Left ventricle myocardium superior (tissue), 1 donor: ENCODE results near the gene CUEDC1. TPM values are rescaled to one million over a fixed set of nuclear protein-coding genes. Genes with fewer than 3 reads are reported as not detected.
"Not testable (repeated sequence)": the region's sequence is repeated elsewhere in the genome, so short reads cannot be mapped to it uniquely, and the experiment has no call there.

Experiments
- ATAC-seq: fragments of 200-7000 bp; cut with Tn5 transposase; one replicate; pipeline ENCODE4 v1.9.1; 2020; ENCODE audit warnings: mild to moderate bottlenecking, moderate library complexity
- DNase-seq: peaks from one replicate; pipeline ENCODE4 v3.0.0-alpha.2; 2020
- intact Hi-C: fragments of 100-400 bp; cut with micrococcal nuclease; formaldehyde crosslinking; loops from one replicate; pipeline ENCODE4 v1.11.0; 2022
- total RNA-seq: library from RNA; stranded (reverse); fragmentation: NEBNext Ultra II Directional; extraction: Animal tissue kit (Norgen Biotek cat#: 25700); gene quantifications from one replicate; pipeline ENCODE4 v1.2.1, GENCODE V29; 2021
- donor health status: DM: no; HTN: yes; CAD: no; lungs with severe emphysema.

The CUEDC1 gene
- total RNA-seq, 1 donor from 2014 or later = 55.0 TPM

DNA sequence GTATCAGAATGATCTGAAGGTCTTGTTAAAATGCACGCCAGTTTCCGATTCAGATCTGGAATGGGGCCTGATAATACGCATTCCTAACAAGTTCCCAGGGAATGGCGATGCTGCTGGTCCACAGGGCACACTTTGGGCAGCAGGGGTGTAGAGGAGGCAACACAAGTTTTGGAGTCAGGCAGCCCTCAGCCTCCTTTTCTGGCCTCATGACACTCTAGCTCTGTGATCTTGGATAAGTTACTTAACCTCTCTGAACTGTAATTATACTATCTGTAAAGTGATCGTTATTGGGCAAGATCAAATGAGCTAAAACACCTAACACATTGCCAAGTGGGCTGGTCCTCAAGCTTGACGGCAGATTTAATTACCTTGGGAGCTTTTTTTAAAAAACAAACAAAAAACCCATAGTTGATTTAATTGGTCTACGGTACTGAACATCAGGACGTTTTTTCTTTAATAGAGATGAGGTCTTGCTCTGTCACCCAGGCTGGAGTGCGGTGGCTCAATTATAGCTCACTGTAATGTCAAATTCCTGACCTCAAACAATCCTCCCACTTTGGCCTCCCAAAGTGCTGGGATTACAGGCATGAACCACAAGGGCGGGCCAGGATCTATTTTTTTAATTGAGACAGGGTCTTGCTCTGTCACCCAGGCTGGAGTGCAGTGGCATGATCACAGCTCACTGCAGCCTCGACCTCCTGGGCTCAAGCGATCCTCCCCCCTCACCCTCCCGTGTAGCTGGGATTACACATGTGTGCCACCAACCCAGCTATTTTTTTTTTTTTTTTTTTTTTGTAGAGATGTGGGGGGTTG is 95.4 kb downstream of the CUEDC1 start:
- intact Hi-C loops = loop anchor here (2.0 to 10.0 kb wide), 2 partner anchors 137 to 255 kb away; no protein-coding TSS in a partner anchor

DNA sequence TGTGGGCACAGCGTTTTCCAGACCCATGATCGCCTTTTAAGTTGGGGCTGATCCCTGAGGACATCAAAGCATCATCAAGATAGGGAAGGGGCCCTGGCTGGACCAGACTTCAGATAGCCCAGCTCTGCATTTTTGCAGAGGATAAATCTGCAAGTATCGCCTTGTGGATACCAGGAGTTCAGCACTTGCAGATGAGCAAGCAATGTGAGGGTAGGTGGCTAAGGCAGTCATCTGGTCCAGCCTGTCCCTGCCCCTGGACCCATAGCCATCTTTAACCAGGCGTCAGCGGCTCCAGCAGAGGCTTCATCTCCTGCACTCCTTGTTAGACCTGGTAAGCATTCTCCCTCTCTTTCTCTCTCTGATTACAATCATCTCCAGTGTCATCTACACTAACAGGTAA is 96.4 kb downstream of the CUEDC1 start:
- intact Hi-C loops = loop anchor here (2.0 to 10.0 kb wide), 2 partner anchors 138 to 256 kb away; no protein-coding TSS in a partner anchor
- ATAC-seq = no peak
- no peak for DNase-seq

More for the DNA sequence above, 95.4 kb downstream of the CUEDC1 start:
- DNase-seq (no peak), ATAC-seq (no peak)

DNA sequence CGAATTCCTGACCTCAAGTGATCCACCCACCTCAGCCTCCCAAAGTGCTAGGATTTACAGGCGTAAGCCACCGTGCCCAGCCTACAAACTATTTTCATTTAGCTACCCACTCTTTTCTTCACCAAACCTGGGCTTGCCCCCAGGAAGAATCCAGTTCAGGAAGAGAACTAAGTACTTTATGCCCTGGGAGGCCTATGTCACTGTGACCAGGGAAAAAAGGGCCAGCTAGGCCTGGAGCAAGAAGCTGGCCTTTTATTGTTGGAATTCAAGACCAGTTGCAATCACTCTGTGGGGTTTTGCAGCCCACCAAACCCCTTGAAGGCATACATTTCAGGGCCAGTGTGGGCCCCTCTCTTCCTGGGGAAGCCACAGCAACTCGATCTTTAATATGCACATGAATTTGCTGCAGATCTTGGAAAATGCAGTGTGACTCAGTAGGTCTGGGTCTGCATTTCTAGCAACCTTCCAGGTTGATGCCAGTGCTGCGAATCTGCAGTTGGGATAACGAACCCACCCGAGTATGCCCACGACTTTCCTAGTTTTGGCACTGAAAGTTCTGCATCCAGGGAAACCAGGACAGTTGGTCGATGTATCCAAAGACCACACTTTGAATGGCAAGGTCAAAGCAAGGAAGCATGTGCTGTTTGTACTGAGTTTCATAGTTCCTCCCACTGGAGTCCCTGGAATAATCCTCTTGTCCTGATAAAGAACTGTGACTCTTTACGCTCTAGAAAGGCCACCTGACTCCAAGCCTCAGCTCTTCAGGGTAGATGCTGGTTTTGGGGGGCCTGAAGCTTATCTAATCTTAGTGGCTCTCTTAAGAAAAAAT is 98.2 kb downstream of the CUEDC1 start:
- DNase-seq (no peak), ATAC-seq (no peak)
- intact Hi-C loops = loop anchor here (10.0 kb wide), 1 partner anchor 258 kb away; no protein-coding TSS in a partner anchor

DNA sequence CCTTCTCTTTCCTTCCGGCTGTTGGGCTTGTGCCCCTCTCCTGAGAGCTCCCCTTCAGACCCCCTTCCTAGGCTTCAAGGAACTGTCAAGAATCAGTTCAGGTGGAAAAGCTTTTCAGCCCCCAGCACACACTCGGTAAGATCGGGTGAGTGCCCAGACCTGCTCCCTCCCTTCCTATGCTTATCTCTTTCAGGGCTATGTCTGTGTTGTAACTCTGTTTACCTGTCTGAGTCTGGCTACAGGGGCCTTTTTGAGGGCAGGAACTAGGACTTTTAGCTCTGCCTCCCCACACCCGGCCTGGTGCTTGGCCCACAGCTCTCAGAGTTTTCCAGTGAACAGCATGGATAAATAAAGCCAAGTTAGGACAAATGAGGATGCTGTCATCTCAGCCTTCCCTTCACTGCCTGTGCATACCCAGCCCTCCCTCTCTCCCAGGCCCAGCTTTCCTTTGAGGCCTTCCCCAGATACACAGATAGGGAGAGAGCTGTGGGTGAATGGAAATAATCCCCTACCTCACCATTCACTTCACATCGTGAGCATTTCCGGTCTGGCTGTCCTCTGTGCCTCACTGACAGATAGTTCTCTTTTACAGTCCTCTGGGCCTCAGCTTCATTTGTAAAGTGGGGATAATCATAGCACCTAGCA is 99.7 kb downstream of the CUEDC1 start:
- intact Hi-C loops = loop anchor here (10.0 kb wide), 1 partner anchor 259 kb away; no protein-coding TSS in a partner anchor
- no peak for ATAC-seq
- DNase-seq = no peak

- peak; percentile 78 for DNase-seq
- peak; percentile 22 for ATAC-seq
- intact Hi-C loops = loop anchor here (10.0 kb wide), 1 partner anchor 261 kb away; no protein-coding TSS in a partner anchor
Measured at GRCh38 chr17:57853695-57854094, 101.5 kb downstream of the CUEDC1 start.

- ATAC-seq (no peak), DNase-seq (no peak)
- intact Hi-C loops = loop anchor here (10.0 kb wide), 1 partner anchor 262 kb away; no protein-coding TSS in a partner anchor
Measured at GRCh38 chr17:57852955-57853328, 102.3 kb downstream of the CUEDC1 start.

DNA sequence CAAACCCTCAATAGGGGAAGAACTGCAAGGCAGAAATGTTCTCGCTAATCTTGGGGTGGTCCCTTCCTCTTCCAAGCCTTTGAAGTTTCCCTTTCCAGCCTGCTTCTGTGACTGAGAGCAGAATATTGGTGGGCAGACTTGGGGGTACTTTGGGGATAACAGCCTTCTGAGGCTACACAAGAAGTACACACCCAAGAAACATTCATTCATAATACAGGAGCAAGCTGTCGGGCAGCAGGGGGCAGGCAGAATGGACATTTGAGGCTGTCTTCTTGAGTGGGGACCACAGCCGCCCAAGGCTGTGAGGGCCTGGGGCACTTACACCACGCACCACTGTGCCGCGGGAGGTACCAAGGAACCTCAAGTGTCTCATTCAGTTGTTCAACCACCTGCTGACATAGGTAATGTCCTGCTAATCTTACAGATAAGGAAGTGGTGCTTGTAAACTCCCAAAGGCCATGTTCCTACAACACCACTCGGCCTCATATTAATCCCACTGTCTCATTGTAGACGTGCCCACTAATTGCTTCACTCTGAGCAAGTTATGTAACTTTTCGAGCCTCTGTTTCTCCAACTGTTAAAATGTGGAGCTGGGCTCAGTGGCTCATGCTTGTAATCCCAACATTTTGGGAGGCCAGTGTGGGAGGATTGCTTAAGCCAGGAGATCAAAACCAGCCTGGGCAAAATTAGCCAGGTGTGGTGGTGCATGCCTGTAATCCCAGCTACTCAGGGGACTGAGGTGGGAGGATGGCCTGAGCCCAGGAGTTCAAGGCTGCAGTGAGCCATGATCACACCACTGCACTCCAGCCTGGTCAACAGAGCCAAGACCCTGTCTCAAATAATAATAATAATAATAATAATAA is 102.9 kb downstream of the CUEDC1 start:
- intact Hi-C loops = loop anchor here (10.0 kb wide), 1 partner anchor 262 kb away; no protein-coding TSS in a partner anchor
- ATAC-seq (no peak), DNase-seq (no peak)

DNA sequence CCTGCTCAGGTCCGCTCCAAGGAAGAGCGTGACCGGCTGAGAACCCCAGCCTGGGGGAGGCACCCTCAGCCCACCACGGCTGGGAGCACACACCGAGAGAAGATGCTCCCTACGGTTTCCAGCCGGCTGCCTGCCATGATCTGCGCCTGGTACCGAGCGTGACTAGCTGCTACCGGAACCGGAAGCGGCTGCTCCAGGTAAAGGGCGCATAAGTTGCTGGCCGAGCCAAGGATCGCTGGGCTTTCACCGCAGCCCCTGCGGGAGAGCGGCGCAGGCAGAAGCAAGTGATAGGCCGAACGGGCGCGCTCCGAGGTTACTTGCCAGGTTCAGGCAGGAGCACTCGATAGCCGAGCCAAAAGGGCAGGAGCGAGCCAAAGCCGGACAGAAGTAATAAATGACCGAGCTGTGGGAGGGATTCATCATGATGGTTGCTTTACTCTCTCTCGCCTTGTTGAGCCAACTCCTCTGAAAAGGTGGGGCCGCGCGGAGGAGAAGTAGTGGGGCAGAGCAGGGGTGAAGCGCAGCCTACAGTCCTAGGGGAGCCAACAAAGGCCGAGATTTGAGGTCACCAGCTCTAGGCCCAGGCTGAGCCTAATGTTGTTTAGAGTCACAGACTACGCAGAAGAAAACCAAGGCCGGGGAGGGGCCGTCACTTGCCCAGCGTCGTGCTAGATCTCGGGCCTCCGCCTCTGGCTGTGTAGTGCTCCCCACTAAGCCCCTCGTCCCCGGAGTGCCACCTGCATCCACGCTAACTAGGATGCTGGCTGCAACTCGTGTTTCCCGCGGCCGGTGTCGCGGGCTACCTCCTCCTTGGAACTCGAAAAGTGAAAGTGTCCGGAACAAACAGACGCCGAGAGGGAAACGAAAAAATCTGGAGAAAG is 105.1 kb downstream of the CUEDC1 start, which contains the start of gene MRPS23:
Gene MRPS23, minus strand, starts transcription at position 171 of the 881 bp plus-strand sequence. Its CDS starts 34 bp downstream, at position 137.
- intact Hi-C loops = loop anchor here (10.0 kb wide), 1 partner anchor 265 kb away; no protein-coding TSS in a partner anchor
- ATAC-seq (peak; percentile 81), DNase-seq (peak; percentile 99)

DNA sequence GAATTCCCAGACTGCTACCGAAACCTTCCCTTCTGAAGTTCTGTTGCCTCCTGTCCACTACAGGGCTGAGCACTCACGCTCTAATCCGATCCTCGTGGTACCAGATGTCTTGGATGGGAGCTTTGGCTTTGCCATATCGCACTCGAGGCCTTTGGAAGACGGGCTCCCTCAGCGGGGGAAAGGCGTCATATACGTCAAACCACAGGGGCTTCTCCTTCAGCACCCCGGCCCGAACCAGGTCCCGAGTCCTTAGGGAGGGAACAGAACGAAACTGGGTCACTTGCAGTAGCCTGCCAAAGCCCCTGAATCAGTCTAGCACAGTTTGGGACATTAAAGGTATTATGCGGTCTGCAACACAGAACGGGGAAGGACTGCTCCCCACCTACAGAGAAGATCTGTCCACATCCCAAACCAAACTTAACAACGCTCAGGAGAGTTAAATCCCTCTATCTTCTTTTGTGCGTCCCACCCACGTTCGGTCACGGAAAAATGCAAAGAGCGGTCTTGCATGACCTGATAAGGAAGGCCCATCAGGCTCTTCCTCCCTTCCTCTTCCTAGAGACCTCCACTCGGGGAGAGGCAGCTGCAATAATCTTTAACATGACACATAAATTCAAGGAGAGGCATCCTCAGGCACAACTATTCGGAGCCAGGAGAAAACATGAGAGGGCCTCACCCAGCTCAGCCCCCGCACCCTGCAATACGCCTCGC is 105.9 kb downstream of the CUEDC1 start:
- intact Hi-C loops = no loop called here
- no peak for ATAC-seq
- no peak for DNase-seq

DNA sequence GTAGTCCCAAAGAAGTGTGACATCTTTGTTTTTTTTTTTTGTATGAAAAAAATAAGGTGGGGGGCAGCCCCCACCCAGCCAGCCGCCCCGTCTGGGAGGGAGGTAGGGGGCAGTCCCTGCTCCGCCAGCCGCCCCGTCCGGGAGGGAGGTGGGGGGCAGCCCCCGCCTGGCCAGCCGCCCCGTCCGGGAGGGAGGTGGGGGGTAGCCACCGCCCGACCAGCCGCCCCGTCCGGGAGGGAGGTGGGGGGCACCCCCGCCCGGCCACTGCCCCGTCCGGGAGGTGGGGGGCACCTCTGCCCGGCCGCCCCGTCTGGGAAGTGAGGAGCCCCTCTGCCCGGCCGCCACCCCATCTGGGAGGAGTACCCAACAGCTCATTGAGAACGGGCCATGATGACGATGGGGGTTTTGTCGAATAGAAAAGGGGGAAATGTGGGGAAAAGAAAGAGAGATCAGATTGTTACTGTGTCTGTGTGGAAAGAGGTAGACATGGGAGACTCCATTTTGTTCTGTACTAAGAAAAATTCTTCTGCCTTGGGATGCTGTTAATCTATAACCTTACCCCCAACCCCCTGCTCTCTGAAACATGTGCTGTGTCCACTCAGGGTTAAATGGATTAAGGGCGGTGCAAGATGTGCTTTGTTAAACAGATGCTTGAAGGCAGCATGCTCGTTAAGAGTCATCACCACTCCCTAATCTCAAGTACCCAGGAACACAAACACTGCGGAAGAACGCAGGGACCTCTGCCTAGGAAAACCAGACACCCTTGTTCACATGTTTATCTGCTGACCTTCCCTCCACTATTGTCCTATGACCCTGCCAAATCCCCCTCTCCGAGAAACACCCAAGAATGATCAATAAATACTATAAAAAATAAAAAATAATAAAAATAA is 108.9 kb downstream of the CUEDC1 start:
- ATAC-seq, DNase-seq, intact Hi-C loops: not testable (repeated sequence)

GRCh38 chr17:57842280-57842679 is 112.9 kb downstream of the CUEDC1 start:
- DNase-seq = no peak
- ATAC-seq = no peak
- intact Hi-C loops = no loop called here

- DNase-seq = no peak
- peak; percentile 84 for ATAC-seq
- intact Hi-C loops = loop anchor here (10.0 kb wide), 1 partner anchor 245 kb away; no protein-coding TSS in a partner anchor
Measured at GRCh38 chr17:57839571-57839923, 115.7 kb downstream of the CUEDC1 start.

GRCh38 chr17:57838857-57839570 is 116.2 kb downstream of the CUEDC1 start:
- no peak for DNase-seq
- peak; percentile 33 for ATAC-seq
- intact Hi-C loops = loop anchor here (10.0 kb wide), 1 partner anchor 244 kb away; no protein-coding TSS in a partner anchor

DNA sequence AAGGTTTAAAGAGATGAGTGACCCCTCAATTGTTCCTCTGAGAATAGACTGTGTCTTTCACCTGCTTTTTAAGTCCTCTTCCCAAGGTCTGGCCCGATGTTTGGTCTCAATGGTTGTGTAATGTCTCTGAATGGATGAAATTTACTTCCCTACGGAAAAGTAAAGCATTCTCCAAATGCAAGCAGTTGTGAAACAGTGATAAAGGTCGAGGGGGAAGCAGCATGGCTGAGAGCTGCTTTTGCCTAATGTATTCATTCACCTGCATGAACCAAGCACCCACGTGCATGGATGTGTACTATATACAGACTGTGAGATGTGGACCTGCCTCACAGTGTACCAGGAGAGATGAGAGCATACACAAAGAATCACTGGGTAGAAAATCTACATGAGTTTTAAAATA is 116.8 kb downstream of the CUEDC1 start:
- intact Hi-C loops = loop anchor here (10.0 kb wide), 1 partner anchor 244 kb away; no protein-coding TSS in a partner anchor
- ATAC-seq = no peak
- DNase-seq = no peak
